HepG2 (cell line): ENCODE measurements around the gene HNRNPH2. TPM values are rescaled to one million over a fixed set of nuclear protein-coding genes. Genes with fewer than 3 reads are reported as not detected.
A peak's percentile ranks its signal among the peaks of the same experiment; 100 is the strongest.

Experiments
- ARID5B ChIP-seq: IDR thresholded peaks from 2 replicates; pipeline ENCODE4 v1.4.0; 2020; ENCODE audit warnings: mild to moderate bottlenecking, missing genetic modification reagents
- EHMT2 ChIP-seq: fragments of 200-600 bp; sonication (generic); IDR thresholded peaks from 2 replicates; pipeline ENCODE4 v1.7.0; 2017; ENCODE audit warnings: antibody characterized with exemption, low read depth, low read length, borderline replicate concordance
- HMGA1 ChIP-seq: sonication (generic); formaldehyde crosslinking; conservative IDR thresholded peaks from 2 replicates; pipeline ENCODE4 v1.4.0; 2020; ENCODE audit warnings: missing genetic modification reagents
- KLF11 ChIP-seq: IDR thresholded peaks from 2 replicates; pipeline ENCODE4 v1.6.1; 2016; ENCODE audit warnings: missing compliant biosample characterization
- NCOA5 ChIP-seq: sonication (generic); formaldehyde crosslinking; IDR thresholded peaks from 2 replicates; pipeline ENCODE4 v1.4.0; 2020; ENCODE audit warnings: missing genetic modification reagents
- NRL ChIP-seq: sonication (generic); formaldehyde crosslinking; IDR thresholded peaks from 2 replicates; pipeline ENCODE4 v1.5.0; 2020; ENCODE audit warnings: missing genetic modification reagents, mild to moderate bottlenecking, moderate library complexity, borderline replicate concordance
- PHF21A ChIP-seq: sonication (generic); formaldehyde crosslinking; IDR thresholded peaks from 2 replicates; pipeline ENCODE4 v1.5.0; 2020; ENCODE audit warnings: mild to moderate bottlenecking, missing genetic modification reagents
- PHF8 ChIP-seq: sonication (generic); formaldehyde crosslinking; IDR thresholded peaks from 2 replicates; pipeline ENCODE4 v1.5.0; 2020; ENCODE audit warnings: missing genetic modification reagents
- RARG ChIP-seq: sonication (generic); formaldehyde crosslinking; IDR thresholded peaks from 2 replicates; pipeline ENCODE4 v1.4.0; 2020; ENCODE audit warnings: low read depth, mild to moderate bottlenecking, missing genetic modification reagents
- SKIL ChIP-seq: sonication (generic); formaldehyde crosslinking; IDR thresholded peaks from 2 replicates; pipeline ENCODE4 v1.8.0; 2022; ENCODE audit warnings: missing genetic modification reagents, mild to moderate bottlenecking, moderate library complexity, borderline replicate concordance
- SP1 ChIP-seq, 2 experiments: fragments of 450-650 bp in 1 of 2; sonication (generic) in 1 of 2; formaldehyde crosslinking in 1 of 2; IDR thresholded peaks; 2 replicates each; pipeline versions ENCODE4 v1.4.0 to v1.6.1; 2016 to 2020; ENCODE audit warnings: missing genetic modification reagents in 1 of 2
- YEATS2 ChIP-seq: sonication (generic); formaldehyde crosslinking; IDR thresholded peaks from 2 replicates; pipeline ENCODE4 v1.4.0; 2020; ENCODE audit warnings: missing genetic modification reagents, borderline replicate concordance
- ZBTB38 ChIP-seq: sonication (generic); formaldehyde crosslinking; IDR thresholded peaks from 2 replicates; pipeline ENCODE4 v1.5.1; 2020; ENCODE audit warnings: mild to moderate bottlenecking, missing genetic modification reagents
- ZFP82 ChIP-seq: sonication (generic); formaldehyde crosslinking; IDR thresholded peaks from 2 replicates; pipeline ENCODE4 v1.5.1; 2020; ENCODE audit warnings: mild to moderate bottlenecking, missing genetic modification reagents, borderline replicate concordance
- ZNF367 ChIP-seq: sonication (generic); formaldehyde crosslinking; IDR thresholded peaks from 2 replicates; pipeline ENCODE4 v1.4.0; 2020; ENCODE audit warnings: missing genetic modification reagents, borderline replicate concordance
- ZNF503 ChIP-seq: sonication (generic); formaldehyde crosslinking; IDR thresholded peaks from 2 replicates; pipeline ENCODE4 v1.4.0; 2020; ENCODE audit warnings: missing genetic modification reagents
- ZSCAN31 ChIP-seq: sonication (generic); formaldehyde crosslinking; IDR thresholded peaks from 2 replicates; pipeline ENCODE4 v1.5.0; 2020; ENCODE audit warnings: low read depth, mild to moderate bottlenecking, missing genetic modification reagents
- polyA plus RNA-seq, 8 experiments: library from polyadenylated mRNA; depleted of rRNA in 3 of 8; stranded (reverse) in 7 of 8; unstranded in 1 of 8; fragments of >200 nt; fragmentation: Illumina TruSeq in 4 of 8; extraction: Trizol in 4 of 8; gene quantifications; 2 replicates each; pipeline versions ENCODE4 v1.2.1 to v1.2.3, GENCODE V29; 2011 to 2016; ENCODE audit warnings: low read depth in 4 of 8, missing spikeins in 1 of 8, mixed read lengths in 1 of 8; ENCODE audit not compliant: insufficient read depth in 1 of 8
- total RNA-seq, 5 experiments: library from RNA; depleted of rRNA; stranded (reverse); fragments of >200 nt; fragmentation: Illumina TruSeq; extraction: Trizol; gene quantifications; 2 replicates each; pipeline ENCODE4 v1.2.3, GENCODE V29; 2016; ENCODE audit warnings: low read depth in 1 of 5
- TF ChIP-seq, protein P1 (sequence below): sonication (generic); formaldehyde crosslinking; IDR thresholded peaks from 2 replicates; pipeline ENCODE4 v1.4.0; 2020; ENCODE audit warnings: missing genetic modification reagents

The HNRNPH2 gene
- total and polyA plus RNA-seq, 2 of the 13 experiments (the other 11 are each of a cell fraction or from before 2014, with no cell fraction given) = 23.8 to 56.9 TPM

GRCh38 chrX:101407748-101408531 is at the start of gene HNRNPH2, which contains the start of gene GLA (continued):
- no peak for TF ChIP-seq NRL (CRISPR knock-in tag)
- no peak for TF ChIP-seq KLF11 (CRISPR knock-in tag)
- TF ChIP-seq PHF21A (CRISPR knock-in tag) = peak; percentile 44; the same call in 1 of the 2 replicates
- no peak for TF ChIP-seq ZNF367 (CRISPR knock-in tag)
- TF ChIP-seq NCOA5 = no peak
- TF ChIP-seq EHMT2 = no peak
- no peak for TF ChIP-seq ZBTB38
- TF ChIP-seq, protein P1, sequence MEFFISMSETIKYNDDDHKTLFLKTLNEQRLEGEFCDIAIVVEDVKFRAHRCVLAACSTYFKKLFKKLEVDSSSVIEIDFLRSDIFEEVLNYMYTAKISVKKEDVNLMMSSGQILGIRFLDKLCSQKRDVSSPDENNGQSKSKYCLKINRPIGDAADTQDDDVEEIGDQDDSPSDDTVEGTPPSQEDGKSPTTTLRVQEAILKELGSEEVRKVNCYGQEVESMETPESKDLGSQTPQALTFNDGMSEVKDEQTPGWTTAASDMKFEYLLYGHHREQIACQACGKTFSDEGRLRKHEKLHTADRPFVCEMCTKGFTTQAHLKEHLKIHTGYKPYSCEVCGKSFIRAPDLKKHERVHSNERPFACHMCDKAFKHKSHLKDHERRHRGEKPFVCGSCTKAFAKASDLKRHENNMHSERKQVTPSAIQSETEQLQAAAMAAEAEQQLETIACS (CRISPR knock-in tag) = no peak
- no peak for TF ChIP-seq ZSCAN31 (CRISPR knock-in tag)
- TF ChIP-seq HMGA1 (CRISPR knock-in tag) = no peak
- peak; percentile 35; the same call in 1 of the 2 replicates for TF ChIP-seq ARID5B (CRISPR knock-in tag)
- no peak for TF ChIP-seq ZFP82 (CRISPR knock-in tag)
- peak; percentile 55 for TF ChIP-seq PHF8 (CRISPR knock-in tag)
- TF ChIP-seq RARG = no peak
- TF ChIP-seq ZNF503 (CRISPR knock-in tag) = no peak
- TF ChIP-seq SKIL (CRISPR knock-in tag) = no peak
- TF ChIP-seq SP1 (IDR thresholded peaks at IDR 0.05) = no peak
- no peak for TF ChIP-seq SP1 (CRISPR knock-in tag; IDR thresholded peaks at IDR 0.05)
- TF ChIP-seq YEATS2 (CRISPR knock-in tag) = peak; percentile 80; the same call in 1 of the 2 replicates
